Fibroblast of lung (primary cell): Measurements from ENCODE around the gene MEI1. TPM values are rescaled to one million over a fixed set of nuclear protein-coding genes. Genes with fewer than 3 reads are reported as not detected.

Experiments used
- DNase-seq, 2 donors: peaks; one replicate each; pipeline versions ENCODE4 v3.0.0 to v3.0.0-alpha.2; 2010; ENCODE audit warnings: low read depth in 2 of 2
- H2AFZ ChIP-seq: 2 replicates; pipeline ENCODE4 v1.5.1; 2012; ENCODE audit warnings: low read length, control low read depth, inconsistent platforms
- H3K27ac ChIP-seq: 2 replicates; pipeline ENCODE4 v1.5.1; 2011; ENCODE audit warnings: low read length, control low read depth; ENCODE audit not compliant: insufficient read depth
- H3K27me3 ChIP-seq: 2 replicates; pipeline ENCODE4 v1.5.1; 2011; ENCODE audit warnings: mild to moderate bottlenecking, low read length; ENCODE audit not compliant: control insufficient read depth, insufficient read depth
- H3K36me3 ChIP-seq: 2 replicates; pipeline ENCODE4 v1.5.1; 2011; ENCODE audit warnings: low read length; ENCODE audit not compliant: control insufficient read depth, insufficient read depth
- H3K4me1 ChIP-seq: 2 replicates; pipeline ENCODE4 v1.5.1; 2011; ENCODE audit warnings: low read length; ENCODE audit not compliant: control insufficient read depth, insufficient read depth; ENCODE audit errors: extremely low read depth
- H3K4me2 ChIP-seq: 2 replicates; pipeline ENCODE4 v1.5.1; 2011; ENCODE audit warnings: low read length, control low read depth; ENCODE audit not compliant: insufficient read depth; ENCODE audit errors: extremely low read depth
- H3K4me3 ChIP-seq, 4 experiments: fragments of 200-600 bp in 1 of 4; sonication (generic) in 1 of 4; replicated peaks in 1 of 4; 2 replicates each; pipeline ENCODE4 v1.5.1; 2011 to 2016; ENCODE audit warnings: low read length in 4 of 4, low read depth in 3 of 4, mild to moderate bottlenecking in 3 of 4, control low read depth in 2 of 4, inconsistent platforms in 1 of 4, mixed read lengths in 1 of 4; ENCODE audit not compliant: insufficient read depth in 1 of 4; ENCODE audit errors: control extremely low read depth in 1 of 4
- H3K79me2 ChIP-seq: 2 replicates; pipeline ENCODE4 v1.5.1; 2012; ENCODE audit warnings: mild to moderate bottlenecking, low read length, inconsistent platforms; ENCODE audit not compliant: control insufficient read depth, insufficient read depth
- H3K9ac ChIP-seq: 2 replicates; pipeline ENCODE4 v1.5.1; 2011; ENCODE audit warnings: mild to moderate bottlenecking, low read length, control low read depth; ENCODE audit not compliant: insufficient read depth
- H3K9me3 ChIP-seq: 2 replicates; pipeline ENCODE4 v1.5.1; 2012; ENCODE audit warnings: low read depth, low read length; ENCODE audit not compliant: control insufficient read depth, insufficient read depth
- H4K20me1 ChIP-seq: 2 replicates; pipeline ENCODE4 v1.5.1; 2011; ENCODE audit warnings: low read length; ENCODE audit not compliant: control insufficient read depth, insufficient read depth; ENCODE audit errors: extremely low read depth
- CTCF ChIP-seq, 2 donors: IDR thresholded peaks in 1 of 2; conservative IDR thresholded peaks in 1 of 2; 1 replicate in 1 of 2; 2 replicates in 1 of 2; pipeline ENCODE4 v1.5.1; 2011 to 2012; ENCODE audit warnings: low read length in 2 of 2, control low read depth in 1 of 2, inconsistent platforms in 1 of 2, low read depth in 1 of 2, mild to moderate bottlenecking in 1 of 2
- EZH2 ChIP-seq: IDR thresholded peaks from 2 replicates; pipeline ENCODE4 v1.5.1; 2012; ENCODE audit warnings: low read length, control low read depth, mild to moderate bottlenecking; ENCODE audit errors: missing control alignments
- polyA plus RNA-seq, 2 donors: library from polyadenylated mRNA; depleted of rRNA in 1 of 2; stranded (reverse) in 1 of 2; unstranded in 1 of 2; fragments of >200 nt; gene quantifications; 2 replicates each; pipeline ENCODE4 v1.2.1, GENCODE V29; 2011 to 2012; ENCODE audit warnings: missing spikeins in 1 of 2
- total RNA-seq: library from RNA; depleted of rRNA; stranded (reverse); fragments of >200 nt; gene quantifications from 2 replicates; pipeline ENCODE4 v1.2.1, GENCODE V29; 2014

The MEI1 gene
- total and polyA plus RNA-seq, 2 donors (not counting 1 experiment from before 2014, with no cell fraction given): 0.33 to 4.3 TPM

- Histone ChIP-seq H3K79me2 (no peaks in the 10 kb centered on the region), H3K36me3 (peaks cover 2% of the 10 kb centered on the region), H3K27me3 (no peaks in the 10 kb centered on the region), H4K20me1 (no peaks in the 10 kb centered on the region), H3K4me1 (no peaks in the 10 kb centered on the region), H3K4me2 (no peak overlapping the region), H3K9me3 (no peaks in the 10 kb centered on the region), H3K4me3 (no peak overlapping the region), H3K27ac (no peak overlapping the region), H2AFZ (no peak overlapping the region), H3K9ac (no peak overlapping the region)
- no peak for TF ChIP-seq EZH2
- no peak for TF ChIP-seq CTCF (conservative IDR thresholded peaks at IDR 0.05 in 1 of 2, IDR thresholded peaks at IDR 0.05 in 1 of 2; ENCODE audit: low read depth in 1 of 2, low read length in 2 of 2)
- DNase-seq: no peak
These were observed 109.1 kb downstream of the MEI1 start for GRCh38 chr22:41808400-41808799.

GRCh38 chr22:41810022-41810421 lies 110.7 kb downstream of the MEI1 start:
- Histone ChIP-seq H3K27ac (no peak overlapping the region), H3K9me3 (no peaks in the 10 kb centered on the region), H2AFZ (no peak overlapping the region), H4K20me1 (no peaks in the 10 kb centered on the region), H3K27me3 (no peaks in the 10 kb centered on the region), H3K4me3 (no peak overlapping the region), H3K4me2 (no peak overlapping the region), H3K9ac (no peak overlapping the region), H3K79me2 (no peaks in the 10 kb centered on the region), H3K36me3 (peaks cover 2% of the 10 kb centered on the region), H3K4me1 (no peaks in the 10 kb centered on the region)
- TF ChIP-seq EZH2: no peak
- TF ChIP-seq CTCF (conservative IDR thresholded peaks at IDR 0.05 in 1 of 2, IDR thresholded peaks at IDR 0.05 in 1 of 2; ENCODE audit: low read depth in 1 of 2, low read length in 2 of 2): no peak
- DNase-seq: no peak

GRCh38 chr22:41812805-41813545 lies 113.7 kb downstream of the MEI1 start:
- Histone ChIP-seq H3K9me3 (no peaks in the 10 kb centered on the region), H2AFZ (no peak overlapping the region)
- DNase-seq: no peak

More at GRCh38 chr22:41812805-41813545, 113.7 kb downstream of the MEI1 start:
- Histone ChIP-seq H3K9ac (no peak overlapping the region), H3K4me1 (no peaks in the 10 kb centered on the region), H3K4me3 (no peak overlapping the region), H3K4me2 (no peak overlapping the region), H3K27me3 (no peaks in the 10 kb centered on the region), H3K79me2 (no peaks in the 10 kb centered on the region), H3K36me3 (peaks cover 2% of the 10 kb centered on the region), H3K27ac (no peak overlapping the region), H4K20me1 (no peaks in the 10 kb centered on the region)
- TF ChIP-seq EZH2 (no peak), CTCF (conservative IDR thresholded peaks at IDR 0.05 in 1 of 2, IDR thresholded peaks at IDR 0.05 in 1 of 2; ENCODE audit: low read depth in 1 of 2, low read length in 2 of 2) (no peak)
